Hepatocyte (in vitro differentiated cells): ENCODE data around the gene DNAJC21. TPM values are rescaled to one million over a fixed set of nuclear protein-coding genes. Genes with fewer than 3 reads are reported as not detected.
A peak's percentile ranks its signal among the peaks of the same experiment; 100 is the strongest.

Experiments used
- DNase-seq: peaks from one replicate; pipeline ENCODE4 v3.0.0-alpha.2; 2016; ENCODE audit warnings: low spot score
- H2AFZ ChIP-seq: fragments of 200-600 bp; sonication (generic); 2 replicates; pipeline ENCODE4 v1.6.0; 2016; ENCODE audit warnings: antibody characterized with exemption, mild to moderate bottlenecking
- H3K27ac ChIP-seq: fragments of 200-600 bp; sonication (generic); 2 replicates; pipeline ENCODE4 v1.5.1; 2016; ENCODE audit warnings: mild to moderate bottlenecking
- H3K27me3 ChIP-seq: fragments of 200-600 bp; sonication (generic); 2 replicates; pipeline ENCODE4 v1.6.1; 2016
- H3K36me3 ChIP-seq: fragments of 200-600 bp; sonication (generic); replicated peaks from 2 replicates; pipeline ENCODE4 v1.5.1; 2016; ENCODE audit warnings: low read depth; ENCODE audit not compliant: insufficient read depth
- H3K4me1 ChIP-seq: fragments of 200-600 bp; sonication (generic); 2 replicates; pipeline ENCODE4 v1.5.1; 2016; ENCODE audit warnings: mild to moderate bottlenecking, moderate library complexity; ENCODE audit not compliant: insufficient read depth
- H3K4me2 ChIP-seq: fragments of 200-600 bp; sonication (generic); 2 replicates; pipeline ENCODE4 v1.6.0; 2016
- H3K4me3 ChIP-seq: fragments of 200-600 bp; sonication (generic); 2 replicates; pipeline ENCODE4 v1.5.1; 2016; ENCODE audit warnings: mild to moderate bottlenecking
- H3K79me2 ChIP-seq: fragments of 200-600 bp; sonication (generic); 2 replicates; pipeline ENCODE4 v1.6.0; 2017; ENCODE audit warnings: mild to moderate bottlenecking
- H3K9me2 ChIP-seq: fragments of 200-600 bp; sonication (generic); replicated peaks from 2 replicates; pipeline ENCODE4 v1.6.0; 2017; ENCODE audit warnings: mild to moderate bottlenecking; ENCODE audit not compliant: insufficient read depth
- H3K9me3 ChIP-seq: fragments of 200-600 bp; sonication (generic); 2 replicates; pipeline ENCODE4 v1.5.1; 2016; ENCODE audit warnings: low read depth, mild to moderate bottlenecking
- H4K20me1 ChIP-seq: fragments of 200-600 bp; sonication (generic); 2 replicates; pipeline ENCODE4 v1.6.0; 2016; ENCODE audit warnings: mild to moderate bottlenecking; ENCODE audit not compliant: insufficient read depth, poor library complexity, severe bottlenecking
- CTCF ChIP-seq: fragments of 200-600 bp; sonication (generic); IDR thresholded peaks from 2 replicates; pipeline ENCODE4 v1.5.1; 2016; ENCODE audit warnings: antibody characterized with exemption, mild to moderate bottlenecking; ENCODE audit not compliant: poor library complexity
- EZH2 ChIP-seq: fragments of 200-600 bp; sonication (generic); IDR thresholded peaks from 2 replicates; pipeline ENCODE4 v1.6.1; 2016; ENCODE audit warnings: antibody characterized with exemption, mild to moderate bottlenecking, borderline replicate concordance
- EZH2phosphoT487 ChIP-seq: fragments of 200-600 bp; sonication (generic); IDR thresholded peaks from one replicate; pipeline ENCODE4 v1.6.1; 2018; ENCODE audit warnings: antibody characterized with exemption, mild to moderate bottlenecking, low read depth, moderate library complexity; ENCODE audit not compliant: unreplicated experiment, severe bottlenecking
- WGBS: methylation state at CpG from one replicate; pipeline ENCODE4 v1.1.6; 2016; ENCODE audit warnings: low lambda C conversion rate; ENCODE audit errors: missing lambda C conversion rate; 5-methylcytosine and 5-hydroxymethylcytosine counted together
- polyA plus RNA-seq: library from polyadenylated mRNA; unstranded; fragments of >200 nt; fragmentation: Nextera tagmentation; extraction: Ambion mirVana; gene quantifications from 2 replicates; pipeline ENCODE4 v1.2.1, GENCODE V29; 2016
- total RNA-seq: library from RNA; depleted of rRNA; stranded (reverse); fragments of >200 nt; gene quantifications from 2 replicates; pipeline ENCODE4 v1.2.3, GENCODE V29; 2014

DNAJC21 gene
- total and polyA plus RNA-seq, 2 experiments from 2014 or later, result 29.1 to 39.5 TPM

- Histone ChIP-seq H3K9me3 (no peaks in the 10 kb centered on the region), H3K4me1 (peaks cover 17% of the 10 kb centered on the region), H2AFZ (no peak overlapping the region), H3K27ac (no peak overlapping the region), H3K27me3 (no peaks in the 10 kb centered on the region), H3K36me3 (no peaks in the 10 kb centered on the region), H3K4me3 (no peak overlapping the region), H4K20me1 (peaks cover 9% of the 10 kb centered on the region), H3K9me2 (no peaks in the 10 kb centered on the region), H3K79me2 (peaks cover 32% of the 10 kb centered on the region), H3K4me2 (no peak overlapping the region)
- TF ChIP-seq CTCF (no peak), EZH2 (no peak), EZH2phosphoT487 (no peak)
- WGBS, result 93% methylated on average over 5 of the region's 5 CpGs
- no peak for DNase-seq
Observed at GRCh38 chr5:34927785-34928184, 1.6 kb upstream of the DNAJC21 start.

- no peaks in the 10 kb centered on the region for H3K9me2 ChIP-seq
- H3K27me3 ChIP-seq, result no peaks in the 10 kb centered on the region
- no peak overlapping the region for H3K27ac ChIP-seq
- peak overlapping the region; percentile 34 for H3K4me3 ChIP-seq
- peaks cover 37% of the 10 kb centered on the region for H3K79me2 ChIP-seq
- no peaks in the 10 kb centered on the region for H3K36me3 ChIP-seq
- H4K20me1 ChIP-seq, result peaks cover 9% of the 10 kb centered on the region
- no peak for DNase-seq
- peak overlapping the region; percentile 81 for H3K4me2 ChIP-seq
- no peak for TF ChIP-seq EZH2
- no peak for TF ChIP-seq EZH2phosphoT487
- TF ChIP-seq CTCF, result no peak
- peaks cover 16% of the 10 kb centered on the region for H3K4me1 ChIP-seq
- H2AFZ ChIP-seq, result peak overlapping the region; percentile 71
- no peaks in the 10 kb centered on the region for H3K9me3 ChIP-seq
- 94% methylated on average over 5 of the region's 5 CpGs for WGBS
Observed at GRCh38 chr5:34928267-34928666, 1.1 kb upstream of the DNAJC21 start.

GRCh38 chr5:34929720-34930461 lies 532 bp downstream of the DNAJC21 start:
- peak overlapping the region; percentile 64 for H3K4me3 ChIP-seq
- no peaks in the 10 kb centered on the region for H3K27me3 ChIP-seq
- peaks cover 13% of the 10 kb centered on the region for H3K4me1 ChIP-seq
- no peaks in the 10 kb centered on the region for H3K36me3 ChIP-seq
- peak overlapping the region; percentile 99 for H3K27ac ChIP-seq
- DNase-seq, result peak; percentile 92
- no peak for TF ChIP-seq EZH2
- no peak for TF ChIP-seq CTCF
- no peak for TF ChIP-seq EZH2phosphoT487
- peaks cover 9% of the 10 kb centered on the region for H4K20me1 ChIP-seq
- peak overlapping the region; percentile 84 for H3K4me2 ChIP-seq
- peak overlapping the region; percentile 46 for H2AFZ ChIP-seq
- peaks cover 54% of the 10 kb centered on the region for H3K79me2 ChIP-seq
- H3K9me2 ChIP-seq, result no peaks in the 10 kb centered on the region
- 1% methylated on average over 37 of the region's 70 CpGs for WGBS
- no peaks in the 10 kb centered on the region for H3K9me3 ChIP-seq
